GM23248 (cell line): ENCODE measurements around the gene SEL1L3. TPM values are rescaled to one million over a fixed set of nuclear protein-coding genes. Genes with fewer than 3 reads are reported as not detected.

Experiments used
- DNase-seq: peaks from one replicate; pipeline ENCODE4 v3.0.0-alpha.2; 2015
- H2AFZ ChIP-seq: fragments of 200-600 bp; sonication (generic); 2 replicates; pipeline ENCODE4 v1.6.1; 2016; ENCODE audit warnings: antibody characterized with exemption
- H3F3A ChIP-seq: fragments of 200-600 bp; sonication (generic); 2 replicates; pipeline ENCODE4 v1.6.1; 2016; ENCODE audit warnings: mild to moderate bottlenecking, antibody characterized with exemption, mixed run types; ENCODE audit not compliant: insufficient read depth
- H3K27ac ChIP-seq: fragments of 200-600 bp; sonication (generic); 2 replicates; pipeline ENCODE4 v1.5.1; 2016; ENCODE audit warnings: mild to moderate bottlenecking
- H3K27me3 ChIP-seq: fragments of 200-600 bp; sonication (generic); replicated peaks from 2 replicates; pipeline ENCODE4 v1.6.1; 2016; ENCODE audit warnings: mild to moderate bottlenecking; ENCODE audit not compliant: insufficient read depth
- H3K36me3 ChIP-seq: fragments of 200-600 bp; sonication (generic); 2 replicates; pipeline ENCODE4 v1.6.1; 2016; ENCODE audit warnings: low read depth, mild to moderate bottlenecking
- H3K4me1 ChIP-seq: fragments of 200-600 bp; sonication (generic); 2 replicates; pipeline ENCODE4 v1.6.1; 2016; ENCODE audit warnings: mild to moderate bottlenecking; ENCODE audit not compliant: insufficient read depth
- H3K4me2 ChIP-seq: fragments of 200-600 bp; sonication (generic); one replicate; pipeline ENCODE4 v1.6.1; 2016; ENCODE audit warnings: mild to moderate bottlenecking; ENCODE audit not compliant: unreplicated experiment
- H3K4me3 ChIP-seq: fragments of 200-600 bp; sonication (generic); 2 replicates; pipeline ENCODE4 v1.5.1; 2016; ENCODE audit warnings: mild to moderate bottlenecking
- H3K79me2 ChIP-seq: fragments of 200-600 bp; sonication (generic); 2 replicates; pipeline ENCODE4 v1.6.1; 2016; ENCODE audit warnings: mild to moderate bottlenecking; ENCODE audit not compliant: insufficient read depth
- H3K9ac ChIP-seq: fragments of 200-600 bp; sonication (generic); 2 replicates; pipeline ENCODE4 v1.6.1; 2016; ENCODE audit warnings: mild to moderate bottlenecking
- H3K9me2 ChIP-seq: fragments of 200-600 bp; sonication (generic); 2 replicates; pipeline ENCODE4 v1.6.1; 2016; ENCODE audit warnings: mixed run types, mild to moderate bottlenecking, moderate library complexity; ENCODE audit not compliant: insufficient read depth
- H3K9me3 ChIP-seq: fragments of 200-600 bp; sonication (generic); one replicate; pipeline ENCODE4 v1.6.1; 2017; ENCODE audit warnings: low read depth
- H4K20me1 ChIP-seq: fragments of 200-600 bp; sonication (generic); 2 replicates; pipeline ENCODE4 v1.6.0; 2016; ENCODE audit not compliant: insufficient read depth
- EZH2 ChIP-seq: fragments of 200-600 bp; sonication (generic); IDR thresholded peaks from 2 replicates; pipeline ENCODE4 v1.6.1; 2018; ENCODE audit warnings: antibody characterized with exemption, mild to moderate bottlenecking; ENCODE audit not compliant: insufficient read depth, poor library complexity, severe bottlenecking
- EZH2phosphoT487 ChIP-seq: fragments of 200-600 bp; sonication (generic); IDR thresholded peaks from 2 replicates; pipeline ENCODE4 v1.6.1; 2018; ENCODE audit warnings: antibody characterized with exemption, moderate library complexity, mild to moderate bottlenecking, low read depth; ENCODE audit not compliant: insufficient read depth
- WGBS, 2 experiments: methylation state at CpG; one replicate each; pipeline ENCODE4 v1.1.6; 2015 to 2017; ENCODE audit warnings: low lambda C conversion rate in 2 of 2, low coverage in 1 of 2; ENCODE audit errors: missing lambda C conversion rate in 2 of 2; 5-methylcytosine and 5-hydroxymethylcytosine counted together
- in situ Hi-C: fragments of 300-500 bp; cut with MboI; formaldehyde crosslinking; loops from 2 replicates; pipeline ENCODE4 v1.15.0; 2020
- polyA plus RNA-seq: library from polyadenylated mRNA; unstranded; fragments of >200 nt; fragmentation: Nextera tagmentation; extraction: Ambion mirVana; gene quantifications from 2 replicates; pipeline ENCODE4 v1.2.1, GENCODE V29; 2016
- total RNA-seq: library from RNA; depleted of rRNA; stranded (reverse); fragments of >200 nt; shearing (Covaris generic); gene quantifications from 2 replicates; pipeline ENCODE4 v1.2.3, GENCODE V29; 2014

The SEL1L3 gene
- total and polyA plus RNA-seq, 2 experiments from 2014 or later: 23.1 to 62.8 TPM

DNA sequence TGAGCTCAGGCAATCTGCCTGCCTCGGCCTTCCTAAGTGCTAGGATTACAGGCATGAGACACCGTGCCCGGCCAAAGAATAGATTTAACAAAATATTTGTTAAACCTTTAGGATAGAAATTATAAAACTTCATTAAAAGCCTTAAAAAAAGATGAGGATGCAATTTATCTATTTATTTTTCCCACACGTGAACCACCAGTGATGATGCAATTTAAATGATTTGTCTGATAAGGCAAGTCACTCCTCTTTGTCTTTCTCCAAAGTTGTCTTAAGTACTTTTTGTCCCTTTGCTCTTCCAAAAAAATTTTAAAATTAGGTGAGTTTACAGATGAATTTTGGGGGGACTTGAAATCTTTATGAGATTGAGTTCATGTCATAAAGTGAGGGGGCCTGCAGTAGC lies 149.0 kb downstream of the SEL1L3 start:
- 72 to 73% methylated on average over 4 of the region's 4 CpGs for WGBS, 2 experiments

DNA sequence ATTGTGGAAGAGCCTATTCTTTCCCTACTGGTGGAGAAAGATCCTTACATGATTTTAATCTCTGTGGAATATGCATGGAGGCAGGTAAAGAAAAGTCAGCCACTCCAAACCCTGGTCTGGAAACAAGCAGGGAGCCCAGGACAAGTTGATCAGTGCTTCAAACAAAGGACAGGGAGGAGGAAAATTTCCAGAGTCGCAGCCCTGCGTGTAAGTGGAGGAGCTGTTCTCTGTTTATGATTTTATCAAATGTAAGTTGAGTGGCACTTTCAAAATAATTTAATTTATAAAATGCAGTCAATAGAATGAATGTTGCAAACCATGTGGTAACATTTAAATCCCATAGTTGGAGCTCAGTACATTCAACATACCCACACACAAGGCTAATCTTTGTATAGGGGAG lies 150.2 kb downstream of the SEL1L3 start:
- in situ Hi-C loops: no loop called here
- no peaks in the 10 kb centered on the region for H3K9me2 ChIP-seq
- no peak overlapping the region for H3K4me3 ChIP-seq
- no peaks in the 10 kb centered on the region for H3K4me1 ChIP-seq
- H3K27ac ChIP-seq: no peak overlapping the region
- no peaks in the 10 kb centered on the region for H3K79me2 ChIP-seq
- DNase-seq: no peak
- no peak overlapping the region for H3K9ac ChIP-seq
- no peak overlapping the region for H2AFZ ChIP-seq
- H3K4me2 ChIP-seq: no peak overlapping the region
- H3K9me3 ChIP-seq: no peaks in the 10 kb centered on the region
- no peaks in the 10 kb centered on the region for H3F3A ChIP-seq
- TF ChIP-seq EZH2 (no peak), EZH2phosphoT487 (no peak)
- 45 to 62% methylated on average over 2 of the region's 2 CpGs for WGBS, 2 experiments
- H3K36me3 ChIP-seq: no peaks in the 10 kb centered on the region
- H4K20me1 ChIP-seq: no peaks in the 10 kb centered on the region
- no peaks in the 10 kb centered on the region for H3K27me3 ChIP-seq

More for the DNA sequence above, 149.0 kb downstream of the SEL1L3 start:
- Histone ChIP-seq H2AFZ (no peak overlapping the region), H3K27me3 (no peaks in the 10 kb centered on the region), H3K9me3 (no peaks in the 10 kb centered on the region), H3K4me3 (no peak overlapping the region), H3K36me3 (no peaks in the 10 kb centered on the region), H4K20me1 (no peaks in the 10 kb centered on the region), H3K9me2 (no peaks in the 10 kb centered on the region), H3K4me1 (no peaks in the 10 kb centered on the region), H3K4me2 (no peak overlapping the region), H3K79me2 (no peaks in the 10 kb centered on the region), H3K9ac (no peak overlapping the region), H3K27ac (no peak overlapping the region), H3F3A (no peaks in the 10 kb centered on the region)
- in situ Hi-C loops: no loop called here
- TF ChIP-seq EZH2phosphoT487 (no peak), EZH2 (no peak)
- no peak for DNase-seq

DNA sequence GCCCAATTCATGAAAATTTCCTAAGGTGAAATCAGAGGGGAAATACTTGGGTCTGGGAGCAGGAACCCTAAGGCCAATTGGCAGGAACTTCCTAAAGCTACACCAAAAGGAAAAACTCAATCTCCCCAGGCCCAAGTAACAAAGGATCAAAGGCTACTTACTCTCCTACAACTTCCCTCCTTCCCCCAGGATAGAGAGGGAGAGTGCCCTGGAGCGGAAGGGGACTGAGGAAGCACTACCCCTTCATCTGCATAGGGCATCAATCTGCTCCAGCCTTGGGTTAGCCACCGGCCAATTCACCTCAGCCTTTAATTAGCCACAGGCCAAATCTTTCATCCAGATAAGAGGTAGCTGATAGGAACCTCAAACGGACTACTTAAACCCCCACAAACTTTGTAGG lies 152.2 kb downstream of the SEL1L3 start:
- Histone ChIP-seq H3F3A (no peaks in the 10 kb centered on the region), H3K27me3 (no peaks in the 10 kb centered on the region), H3K36me3 (no peaks in the 10 kb centered on the region), H3K9me2 (no peaks in the 10 kb centered on the region), H3K4me1 (no peaks in the 10 kb centered on the region), H2AFZ (no peak overlapping the region), H4K20me1 (no peaks in the 10 kb centered on the region), H3K79me2 (no peaks in the 10 kb centered on the region), H3K9me3 (no peaks in the 10 kb centered on the region), H3K4me3 (no peak overlapping the region), H3K4me2 (no peak overlapping the region), H3K27ac (no peak overlapping the region), H3K9ac (no peak overlapping the region)
- 70 to 86% methylated on average over 3 of the region's 3 CpGs for WGBS, 2 experiments
- TF ChIP-seq EZH2phosphoT487: no peak
- no peak for TF ChIP-seq EZH2
- DNase-seq: no peak
- in situ Hi-C loops: no loop called here

DNA sequence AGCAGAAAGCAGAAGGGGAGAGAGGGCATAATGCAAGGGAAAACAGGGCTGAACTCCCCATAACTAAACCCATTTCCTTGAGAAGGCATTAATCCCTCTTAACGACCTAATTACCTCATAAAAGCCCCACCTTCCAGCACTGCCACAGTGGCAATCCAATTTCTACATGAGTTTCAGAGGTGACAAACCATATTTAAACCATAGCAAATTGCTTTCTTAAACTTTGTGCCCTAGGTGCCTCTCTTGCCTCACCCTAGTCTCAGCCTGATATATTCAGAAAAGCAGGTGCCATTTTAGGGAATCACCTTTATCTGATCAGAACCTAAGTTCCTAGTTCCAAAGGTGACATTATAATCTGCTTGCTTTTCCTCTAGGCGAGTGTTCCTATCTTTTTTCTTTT lies 158.3 kb downstream of the SEL1L3 start:
- Histone ChIP-seq H3K9me3 (no peaks in the 10 kb centered on the region), H3K79me2 (no peaks in the 10 kb centered on the region), H3K4me2 (no peak overlapping the region), H4K20me1 (no peaks in the 10 kb centered on the region), H3K9ac (no peak overlapping the region), H3K4me1 (no peaks in the 10 kb centered on the region), H2AFZ (no peak overlapping the region), H3K4me3 (no peak overlapping the region), H3K9me2 (no peaks in the 10 kb centered on the region), H3K27me3 (no peaks in the 10 kb centered on the region), H3K36me3 (no peaks in the 10 kb centered on the region), H3F3A (no peaks in the 10 kb centered on the region), H3K27ac (no peak overlapping the region)
- TF ChIP-seq EZH2phosphoT487: no peak
- no peak for TF ChIP-seq EZH2
- in situ Hi-C loops: no loop called here
- 43 to 58% methylated on average over 2 of the region's 2 CpGs for WGBS, 2 experiments
- DNase-seq: no peak

DNA sequence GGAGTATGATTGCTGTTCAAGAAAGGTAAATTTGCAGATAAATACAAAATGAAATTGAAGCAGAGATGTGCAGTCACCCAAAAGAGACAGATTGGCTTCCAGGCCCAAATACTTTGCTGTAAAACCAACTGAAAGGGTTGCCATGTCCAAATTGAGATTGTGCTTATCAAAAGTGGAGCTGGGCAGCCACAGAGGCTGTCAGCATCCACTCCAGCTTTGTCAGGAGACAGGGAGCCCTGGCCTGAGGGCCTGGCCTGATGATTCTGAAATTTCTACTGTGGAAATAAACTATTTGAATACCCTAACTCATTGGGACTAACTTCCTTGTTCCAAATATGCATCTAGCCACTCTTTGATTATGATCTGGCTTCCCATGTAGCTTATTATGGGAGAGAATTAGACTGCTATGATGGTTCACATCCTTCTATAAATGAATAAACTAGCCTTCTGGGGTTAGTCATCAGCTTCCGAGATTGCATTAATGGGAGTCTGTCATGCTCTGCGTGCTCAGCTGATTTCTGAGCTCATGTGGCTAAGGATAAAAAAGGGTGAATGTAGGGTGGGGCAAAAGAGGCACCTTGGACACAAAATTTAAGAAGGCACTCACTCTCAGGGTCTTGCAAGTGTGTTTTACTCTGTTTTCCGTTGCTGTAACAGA lies 158.9 kb downstream of the SEL1L3 start:
- no peak overlapping the region for H3K9ac ChIP-seq
- peak; percentile 30 for DNase-seq
- in situ Hi-C loops: no loop called here
- H3K27ac ChIP-seq: no peak overlapping the region
- no peaks in the 10 kb centered on the region for H3K79me2 ChIP-seq
- H4K20me1 ChIP-seq: no peaks in the 10 kb centered on the region
- H3F3A ChIP-seq: no peaks in the 10 kb centered on the region
- no peaks in the 10 kb centered on the region for H3K36me3 ChIP-seq
- no peaks in the 10 kb centered on the region for H3K9me2 ChIP-seq
- WGBS, 2 experiments: 43 to 46% methylated on average over 3 of the region's 3 CpGs
- H3K27me3 ChIP-seq: no peaks in the 10 kb centered on the region
- no peaks in the 10 kb centered on the region for H3K4me1 ChIP-seq
- no peak overlapping the region for H2AFZ ChIP-seq
- H3K4me2 ChIP-seq: no peak overlapping the region
- TF ChIP-seq EZH2 (no peak), EZH2phosphoT487 (no peak)
- no peaks in the 10 kb centered on the region for H3K9me3 ChIP-seq
- H3K4me3 ChIP-seq: no peak overlapping the region
